ENCODE measurements around the gene MAPK6. TPM values are rescaled to one million over a fixed set of nuclear protein-coding genes. Genes with fewer than 3 reads are reported as not detected.

MAPK6 gene
- total and polyA plus RNA-seq, 9 of the 15 experiments (the other 6 are each of a cell fraction or from before 2014, with no cell fraction given), result 28.5 to 97.1 (median 74.0) TPM

GRCh38 chr15:52019394-52020220 lies 588 bp downstream of the MAPK6 start (continued):
- TF ChIP-seq ARID4B (CRISPR knock-in tag; IDR thresholded peaks at IDR 0.05) (peak; percentile 73), KDM2B (CRISPR knock-in tag; IDR thresholded peaks at IDR 0.05) (no peak), MBD2 (IDR thresholded peaks at IDR 0.05; ENCODE audit: borderline replicate concordance, low read depth) (no peak), GABPA (tag; conservative IDR thresholded peaks at IDR 0.05; ENCODE audit: low read depth) (no peak; the same call in 1 of the 2 replicates), ARID2 (IDR thresholded peaks at IDR 0.05) (no peak), MAFF (IDR thresholded peaks at IDR 0.05; ENCODE audit: low read length) (no peak), ZBTB11 (CRISPR knock-in tag; IDR thresholded peaks at IDR 0.05) (peak in 1 of 3 experiments; percentile 72; a peak in 2 of 6 replicates), NR3C1 (CRISPR knock-in tag; IDR thresholded peaks at IDR 0.05) (no peak)
- TF ChIP-seq, protein P1, sequence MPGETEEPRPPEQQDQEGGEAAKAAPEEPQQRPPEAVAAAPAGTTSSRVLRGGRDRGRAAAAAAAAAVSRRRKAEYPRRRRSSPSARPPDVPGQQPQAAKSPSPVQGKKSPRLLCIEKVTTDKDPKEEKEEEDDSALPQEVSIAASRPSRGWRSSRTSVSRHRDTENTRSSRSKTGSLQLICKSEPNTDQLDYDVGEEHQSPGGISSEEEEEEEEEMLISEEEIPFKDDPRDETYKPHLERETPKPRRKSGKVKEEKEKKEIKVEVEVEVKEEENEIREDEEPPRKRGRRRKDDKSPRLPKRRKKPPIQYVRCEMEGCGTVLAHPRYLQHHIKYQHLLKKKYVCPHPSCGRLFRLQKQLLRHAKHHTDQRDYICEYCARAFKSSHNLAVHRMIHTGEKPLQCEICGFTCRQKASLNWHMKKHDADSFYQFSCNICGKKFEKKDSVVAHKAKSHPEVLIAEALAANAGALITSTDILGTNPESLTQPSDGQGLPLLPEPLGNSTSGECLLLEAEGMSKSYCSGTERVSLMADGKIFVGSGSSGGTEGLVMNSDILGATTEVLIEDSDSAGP (CRISPR knock-in tag; IDR thresholded peaks at IDR 0.05), result no peak
- TF ChIP-seq, protein P2, sequence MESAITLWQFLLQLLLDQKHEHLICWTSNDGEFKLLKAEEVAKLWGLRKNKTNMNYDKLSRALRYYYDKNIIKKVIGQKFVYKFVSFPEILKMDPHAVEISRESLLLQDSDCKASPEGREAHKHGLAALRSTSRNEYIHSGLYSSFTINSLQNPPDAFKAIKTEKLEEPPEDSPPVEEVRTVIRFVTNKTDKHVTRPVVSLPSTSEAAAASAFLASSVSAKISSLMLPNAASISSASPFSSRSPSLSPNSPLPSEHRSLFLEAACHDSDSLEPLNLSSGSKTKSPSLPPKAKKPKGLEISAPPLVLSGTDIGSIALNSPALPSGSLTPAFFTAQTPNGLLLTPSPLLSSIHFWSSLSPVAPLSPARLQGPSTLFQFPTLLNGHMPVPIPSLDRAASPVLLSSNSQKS (CRISPR knock-in tag; IDR thresholded peaks at IDR 0.05), result no peak
- TF ChIP-seq, protein P3, sequence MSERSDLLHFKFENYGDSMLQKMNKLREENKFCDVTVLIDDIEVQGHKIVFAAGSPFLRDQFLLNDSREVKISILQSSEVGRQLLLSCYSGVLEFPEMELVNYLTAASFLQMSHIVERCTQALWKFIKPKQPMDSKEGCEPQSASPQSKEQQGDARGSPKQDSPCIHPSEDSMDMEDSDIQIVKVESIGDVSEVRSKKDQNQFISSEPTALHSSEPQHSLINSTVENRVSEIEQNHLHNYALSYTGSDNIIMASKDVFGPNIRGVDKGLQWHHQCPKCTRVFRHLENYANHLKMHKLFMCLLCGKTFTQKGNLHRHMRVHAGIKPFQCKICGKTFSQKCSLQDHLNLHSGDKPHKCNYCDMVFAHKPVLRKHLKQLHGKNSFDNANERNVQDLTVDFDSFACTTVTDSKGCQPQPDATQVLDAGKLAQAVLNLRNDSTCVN (CRISPR knock-in tag; IDR thresholded peaks at IDR 0.05), result no peak

Measured in K562 (cell line).